GM23338 (cell line): ENCODE measurements around the gene ATP8A2. TPM values are rescaled to one million over a fixed set of nuclear protein-coding genes. Genes with fewer than 3 reads are reported as not detected.

Experiments
- ATAC-seq: fragments of 200-7000 bp; cut with Tn5 transposase; 3 replicates; pipeline ENCODE4 v1.9.1; 2020
- DNase-seq: peaks from one replicate; pipeline ENCODE4 v3.0.0-alpha.2; 2015; ENCODE audit warnings: low spot score
- H2AFZ ChIP-seq: fragments of 200-600 bp; sonication (generic); 2 replicates; pipeline ENCODE4 v1.8.0; 2016; ENCODE audit warnings: antibody characterized with exemption, mild to moderate bottlenecking, moderate library complexity
- H3F3A ChIP-seq: fragments of 200-600 bp; sonication (generic); replicated peaks from 2 replicates; pipeline ENCODE4 v1.8.0; 2017; ENCODE audit warnings: antibody characterized with exemption, mixed run types, low read depth
- H3K27ac ChIP-seq: fragments of 200-600 bp; sonication (generic); 2 replicates; pipeline ENCODE4 v1.6.1; 2016; ENCODE audit warnings: low read depth
- H3K27me3 ChIP-seq: fragments of 200-600 bp; sonication (generic); 2 replicates; pipeline ENCODE4 v1.8.0; 2016; ENCODE audit warnings: mild to moderate bottlenecking, mixed run types, moderate library complexity; ENCODE audit not compliant: insufficient read depth
- H3K36me3 ChIP-seq: fragments of 200-600 bp; sonication (generic); 2 replicates; pipeline ENCODE4 v1.8.0; 2016; ENCODE audit warnings: mild to moderate bottlenecking; ENCODE audit not compliant: insufficient read depth
- H3K4me1 ChIP-seq: fragments of 200-600 bp; sonication (generic); 2 replicates; pipeline ENCODE4 v1.8.0; 2016; ENCODE audit warnings: mild to moderate bottlenecking, moderate library complexity; ENCODE audit not compliant: insufficient read depth
- H3K4me2 ChIP-seq: fragments of 200-600 bp; sonication (generic); 2 replicates; pipeline ENCODE4 v1.7.1; 2017; ENCODE audit warnings: mixed run types
- H3K4me3 ChIP-seq: fragments of 200-600 bp; sonication (generic); 2 replicates; pipeline ENCODE4 v1.6.1; 2016; ENCODE audit warnings: mixed run types
- H3K79me2 ChIP-seq: fragments of 200-600 bp; sonication (generic); replicated peaks from 2 replicates; pipeline ENCODE4 v1.8.0; 2017; ENCODE audit warnings: mild to moderate bottlenecking; ENCODE audit not compliant: insufficient read depth
- H3K9me2 ChIP-seq: fragments of 200-600 bp; sonication (generic); 2 replicates; pipeline ENCODE4 v1.8.0; 2017; ENCODE audit not compliant: insufficient read depth
- H4K20me1 ChIP-seq: fragments of 200-600 bp; sonication (generic); replicated peaks from 2 replicates; pipeline ENCODE4 v1.8.0; 2017; ENCODE audit warnings: mild to moderate bottlenecking; ENCODE audit not compliant: insufficient read depth
- H3K27ac Mint-ChIP-seq: 2 replicates; pipeline ENCODE4 v1.8.0; 2020; ENCODE audit warnings: inconsistent platforms, mild to moderate bottlenecking, moderate library complexity, mixed read lengths
- H3K27me3 Mint-ChIP-seq: 3 replicates; pipeline ENCODE4 v1.8.0; 2022; ENCODE audit warnings: low read depth, mild to moderate bottlenecking, moderate library complexity, mixed read lengths, inconsistent platforms; ENCODE audit not compliant: insufficient read depth, poor library complexity
- H3K36me3 Mint-ChIP-seq: 3 replicates; pipeline ENCODE4 v1.8.0; 2021; ENCODE audit warnings: low read depth, mild to moderate bottlenecking, inconsistent platforms, moderate library complexity, mixed read lengths
- H3K4me1 Mint-ChIP-seq: 3 replicates; pipeline ENCODE4 v1.8.0; 2020; ENCODE audit warnings: mild to moderate bottlenecking, inconsistent platforms, mixed read lengths
- H3K4me3 Mint-ChIP-seq: 3 replicates; pipeline ENCODE4 v1.8.0; 2021; ENCODE audit warnings: moderate library complexity, mild to moderate bottlenecking, inconsistent platforms, mixed read lengths
- H3K9me3 Mint-ChIP-seq: 3 replicates; pipeline ENCODE4 v1.8.0; 2020; ENCODE audit warnings: moderate library complexity, mild to moderate bottlenecking, inconsistent platforms, mixed read lengths
- CREB1 ChIP-seq: fragments of 250-450 bp; sonication (Bioruptor Pico); IDR thresholded peaks from 2 replicates; pipeline ENCODE4 v1.5.0; 2020; ENCODE audit warnings: low read depth, mild to moderate bottlenecking, moderate library complexity
- ETS1 ChIP-seq: IDR thresholded peaks from 2 replicates; pipeline ENCODE4 v1.6.1; 2016; ENCODE audit warnings: antibody characterized with exemption
- EZH2 ChIP-seq: fragments of 200-600 bp; sonication (generic); IDR thresholded peaks from one replicate; pipeline ENCODE4 v1.8.0; 2017; ENCODE audit warnings: antibody characterized with exemption, mild to moderate bottlenecking, low read depth; ENCODE audit not compliant: unreplicated experiment
- STAT1 ChIP-seq: IDR thresholded peaks from one replicate; pipeline ENCODE4 v1.6.1; 2016; ENCODE audit warnings: antibody characterized with exemption; ENCODE audit not compliant: unreplicated experiment
- ZNF331 ChIP-seq: fragments of 250-450 bp; sonication (Bioruptor Pico); IDR thresholded peaks from 2 replicates; pipeline ENCODE4 v1.5.0; 2020; ENCODE audit warnings: low read depth, mild to moderate bottlenecking, moderate library complexity
- polyA plus RNA-seq: library from polyadenylated mRNA; unstranded; fragments of >200 nt; fragmentation: Nextera tagmentation; extraction: Ambion mirVana; gene quantifications from 2 replicates; pipeline ENCODE4 v1.2.1, GENCODE V29; 2016
- total RNA-seq: library from RNA; depleted of rRNA; stranded (reverse); fragments of >200 nt; shearing (Covaris generic); gene quantifications from 2 replicates; pipeline ENCODE4 v1.2.3, GENCODE V29; 2014
- TF ChIP-seq, protein P1 (sequence below): fragments of 250-450 bp; sonication (Bioruptor Pico); IDR thresholded peaks from 2 replicates; pipeline ENCODE4 v1.5.0; 2020; ENCODE audit warnings: mild to moderate bottlenecking, moderate library complexity

The ATP8A2 gene
- total and polyA plus RNA-seq, 2 experiments from 2014 or later, result 5.7 to 8.8 TPM

DNA sequence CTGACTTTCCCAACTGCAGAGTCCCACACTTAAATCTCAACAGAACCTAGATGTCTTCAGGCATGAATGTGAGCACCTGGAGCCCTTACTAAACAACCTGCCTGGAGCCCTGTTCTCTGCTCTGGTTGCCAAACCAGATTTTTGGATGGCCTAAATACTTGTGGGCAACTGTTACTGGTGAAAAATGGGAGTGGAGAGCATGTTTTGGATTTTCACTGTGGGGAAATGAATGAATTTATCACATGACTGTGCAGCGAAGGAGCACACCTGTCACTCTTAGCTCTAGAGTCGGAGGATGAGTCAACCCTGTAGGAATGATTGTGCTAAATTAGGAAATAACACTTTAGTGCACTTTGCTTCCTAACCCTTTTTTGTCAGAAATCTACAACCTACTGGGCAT is 649.7 kb downstream of the ATP8A2 start (continued):
- no peak for TF ChIP-seq ETS1
- TF ChIP-seq, protein P1, sequence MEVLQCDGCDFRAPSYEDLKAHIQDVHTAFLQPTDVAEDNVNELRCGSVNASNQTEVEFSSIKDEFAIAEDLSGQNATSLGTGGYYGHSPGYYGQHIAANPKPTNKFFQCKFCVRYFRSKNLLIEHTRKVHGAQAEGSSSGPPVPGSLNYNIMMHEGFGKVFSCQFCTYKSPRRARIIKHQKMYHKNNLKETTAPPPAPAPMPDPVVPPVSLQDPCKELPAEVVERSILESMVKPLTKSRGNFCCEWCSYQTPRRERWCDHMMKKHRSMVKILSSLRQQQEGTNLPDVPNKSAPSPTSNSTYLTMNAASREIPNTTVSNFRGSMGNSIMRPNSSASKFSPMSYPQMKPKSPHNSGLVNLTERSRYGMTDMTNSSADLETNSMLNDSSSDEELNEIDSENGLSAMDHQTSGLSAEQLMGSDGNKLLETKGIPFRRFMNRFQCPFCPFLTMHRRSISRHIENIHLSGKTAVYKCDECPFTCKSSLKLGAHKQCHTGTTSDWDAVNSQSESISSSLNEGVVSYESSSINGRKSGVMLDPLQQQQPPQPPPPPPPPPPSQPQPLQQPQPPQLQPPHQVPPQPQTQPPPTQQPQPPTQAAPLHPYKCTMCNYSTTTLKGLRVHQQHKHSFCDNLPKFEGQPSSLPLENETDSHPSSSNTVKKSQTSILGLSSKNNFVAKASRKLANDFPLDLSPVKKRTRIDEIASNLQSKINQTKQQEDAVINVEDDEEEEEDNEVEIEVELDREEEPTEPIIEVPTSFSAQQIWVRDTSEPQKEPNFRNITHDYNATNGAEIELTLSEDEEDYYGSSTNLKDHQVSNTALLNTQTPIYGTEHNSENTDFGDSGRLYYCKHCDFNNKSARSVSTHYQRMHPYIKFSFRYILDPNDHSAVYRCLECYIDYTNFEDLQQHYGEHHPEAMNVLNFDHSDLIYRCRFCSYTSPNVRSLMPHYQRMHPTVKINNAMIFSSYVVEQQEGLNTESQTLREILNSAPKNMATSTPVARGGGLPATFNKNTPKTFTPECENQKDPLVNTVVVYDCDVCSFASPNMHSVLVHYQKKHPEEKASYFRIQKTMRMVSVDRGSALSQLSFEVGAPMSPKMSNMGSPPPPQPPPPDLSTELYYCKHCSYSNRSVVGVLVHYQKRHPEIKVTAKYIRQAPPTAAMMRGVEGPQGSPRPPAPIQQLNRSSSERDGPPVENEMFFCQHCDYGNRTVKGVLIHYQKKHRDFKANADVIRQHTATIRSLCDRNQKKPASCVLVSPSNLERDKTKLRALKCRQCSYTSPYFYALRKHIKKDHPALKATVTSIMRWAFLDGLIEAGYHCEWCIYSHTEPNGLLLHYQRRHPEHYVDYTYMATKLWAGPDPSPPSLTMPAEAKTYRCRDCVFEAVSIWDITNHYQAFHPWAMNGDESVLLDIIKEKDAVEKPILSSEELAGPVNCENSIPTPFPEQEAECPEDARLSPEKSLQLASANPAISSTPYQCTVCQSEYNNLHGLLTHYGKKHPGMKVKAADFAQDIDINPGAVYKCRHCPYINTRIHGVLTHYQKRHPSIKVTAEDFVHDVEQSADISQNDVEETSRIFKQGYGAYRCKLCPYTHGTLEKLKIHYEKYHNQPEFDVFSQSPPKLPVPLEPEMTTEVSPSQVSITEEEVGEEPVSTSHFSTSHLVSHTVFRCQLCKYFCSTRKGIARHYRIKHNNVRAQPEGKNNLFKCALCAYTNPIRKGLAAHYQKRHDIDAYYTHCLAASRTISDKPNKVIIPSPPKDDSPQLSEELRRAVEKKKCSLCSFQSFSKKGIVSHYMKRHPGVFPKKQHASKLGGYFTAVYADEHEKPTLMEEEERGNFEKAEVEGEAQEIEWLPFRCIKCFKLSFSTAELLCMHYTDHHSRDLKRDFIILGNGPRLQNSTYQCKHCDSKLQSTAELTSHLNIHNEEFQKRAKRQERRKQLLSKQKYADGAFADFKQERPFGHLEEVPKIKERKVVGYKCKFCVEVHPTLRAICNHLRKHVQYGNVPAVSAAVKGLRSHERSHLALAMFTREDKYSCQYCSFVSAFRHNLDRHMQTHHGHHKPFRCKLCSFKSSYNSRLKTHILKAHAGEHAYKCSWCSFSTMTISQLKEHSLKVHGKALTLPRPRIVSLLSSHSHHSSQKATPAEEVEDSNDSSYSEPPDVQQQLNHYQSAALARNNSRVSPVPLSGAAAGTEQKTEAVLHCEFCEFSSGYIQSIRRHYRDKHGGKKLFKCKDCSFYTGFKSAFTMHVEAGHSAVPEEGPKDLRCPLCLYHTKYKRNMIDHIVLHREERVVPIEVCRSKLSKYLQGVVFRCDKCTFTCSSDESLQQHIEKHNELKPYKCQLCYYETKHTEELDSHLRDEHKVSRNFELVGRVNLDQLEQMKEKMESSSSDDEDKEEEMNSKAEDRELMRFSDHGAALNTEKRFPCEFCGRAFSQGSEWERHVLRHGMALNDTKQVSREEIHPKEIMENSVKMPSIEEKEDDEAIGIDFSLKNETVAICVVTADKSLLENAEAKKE (CRISPR knock-in tag), result no peak
- no peak for TF ChIP-seq CREB1
- no peak for TF ChIP-seq ZNF331

- Mint-ChIP-seq H3K4me3 (no peak overlapping the region), H3K9me3 (no peaks in the 10 kb centered on the region), H3K36me3 (no peaks in the 10 kb centered on the region; the same call in 2 of the 3 replicates), H3K4me1 (peaks cover 47% of the 10 kb centered on the region), H3K27ac (no peak overlapping the region), H3K27me3 (peaks cover 13% of the 10 kb centered on the region)
- ATAC-seq (no peak), DNase-seq (no peak)
- Histone ChIP-seq H3K36me3 (no peaks in the 10 kb centered on the region), H3K4me1 (peaks cover 22% of the 10 kb centered on the region), H3K79me2 (no peaks in the 10 kb centered on the region), H3F3A (no peaks in the 10 kb centered on the region), H3K4me3 (no peak overlapping the region), H4K20me1 (no peaks in the 10 kb centered on the region), H2AFZ (no peak overlapping the region), H3K9me2 (no peaks in the 10 kb centered on the region), H3K4me2 (no peak overlapping the region), H3K27ac (no peak overlapping the region; the same call in 1 of the 2 replicates), H3K27me3 (no peaks in the 10 kb centered on the region)
- no peak for TF ChIP-seq STAT1
- TF ChIP-seq EZH2, result no peak
These were observed 650.2 kb downstream of the ATP8A2 start for GRCh38 chr13:26021956-26022355.
